ENCODE results near the gene TGFB1. TPM values are rescaled to one million over a fixed set of nuclear protein-coding genes. Genes with fewer than 3 reads are reported as not detected.
"Not testable (repeated sequence)": the region's sequence is repeated elsewhere in the genome, so short reads cannot be mapped to it uniquely, and the experiment has no call there.

Gene TGFB1
- total RNA-seq, 1 experiment from 2014 or later = 59.9 TPM

- no peak for DNase-seq (ENCODE audit: low read depth)
These were observed 49.8 kb downstream of the TGFB1 start for GRCh38 chr19:41303954-41304353.

GRCh38 chr19:41302624-41303351 lies 50.9 kb downstream of the TGFB1 start:
- DNase-seq (ENCODE audit: low read depth) = no peak

- no peak for DNase-seq (ENCODE audit: low read depth)
These were observed 53.2 kb downstream of the TGFB1 start for GRCh38 chr19:41300555-41300954.

DNA sequence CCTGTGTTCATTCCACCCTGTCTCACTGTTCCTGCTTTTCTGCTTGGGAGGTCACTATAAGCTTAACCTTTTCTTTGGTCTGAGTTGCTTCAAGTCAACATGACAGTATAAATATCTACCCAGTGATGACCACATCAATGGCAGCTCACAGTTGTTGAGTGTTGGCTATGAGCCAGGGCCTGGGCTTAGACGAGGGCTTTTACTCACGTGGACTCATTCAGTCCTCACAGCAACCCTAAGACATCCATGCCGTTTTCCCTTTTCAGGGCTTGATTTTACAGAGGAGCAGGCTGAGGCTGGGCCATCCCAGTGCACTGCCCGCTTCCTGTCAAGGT lies 54.0 kb downstream of the TGFB1 start:
- DNase-seq (ENCODE audit: low read depth) = peak; percentile 50

DNA sequence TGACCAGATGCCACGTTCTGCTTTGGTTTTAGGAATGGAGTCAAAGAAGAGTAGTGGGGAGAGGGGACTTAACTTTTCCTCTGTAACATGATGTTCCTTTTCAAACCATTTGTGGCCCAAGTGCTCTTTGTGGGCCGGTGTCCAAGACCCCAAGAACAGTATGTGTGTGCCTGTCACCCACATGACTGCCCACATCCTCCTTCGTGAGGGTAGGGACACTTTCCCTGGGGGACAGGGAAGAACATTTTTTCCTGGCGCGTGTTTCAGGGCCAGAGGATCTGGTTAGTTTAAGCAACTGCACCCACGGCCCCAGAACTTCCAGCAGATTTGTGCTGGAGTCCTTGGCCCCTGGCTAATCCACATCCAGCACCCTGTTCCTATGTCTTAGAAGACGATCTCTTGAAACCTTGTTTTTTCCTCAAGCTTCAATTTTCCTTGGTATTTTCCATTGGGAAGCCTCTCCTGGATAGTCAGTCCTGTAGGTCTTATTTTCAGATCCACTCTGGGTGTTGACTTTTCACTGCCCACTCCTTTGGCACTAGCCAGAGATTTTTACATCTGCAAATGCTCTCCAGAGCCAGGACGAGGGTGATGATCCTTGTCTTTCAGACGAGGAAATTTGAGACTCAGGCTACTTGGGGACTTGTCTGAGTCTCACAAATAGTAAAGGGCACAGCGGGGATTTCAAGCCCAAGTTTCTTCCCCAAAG lies 54.5 kb downstream of the TGFB1 start:
- no peak for DNase-seq (ENCODE audit: low read depth)

DNA sequence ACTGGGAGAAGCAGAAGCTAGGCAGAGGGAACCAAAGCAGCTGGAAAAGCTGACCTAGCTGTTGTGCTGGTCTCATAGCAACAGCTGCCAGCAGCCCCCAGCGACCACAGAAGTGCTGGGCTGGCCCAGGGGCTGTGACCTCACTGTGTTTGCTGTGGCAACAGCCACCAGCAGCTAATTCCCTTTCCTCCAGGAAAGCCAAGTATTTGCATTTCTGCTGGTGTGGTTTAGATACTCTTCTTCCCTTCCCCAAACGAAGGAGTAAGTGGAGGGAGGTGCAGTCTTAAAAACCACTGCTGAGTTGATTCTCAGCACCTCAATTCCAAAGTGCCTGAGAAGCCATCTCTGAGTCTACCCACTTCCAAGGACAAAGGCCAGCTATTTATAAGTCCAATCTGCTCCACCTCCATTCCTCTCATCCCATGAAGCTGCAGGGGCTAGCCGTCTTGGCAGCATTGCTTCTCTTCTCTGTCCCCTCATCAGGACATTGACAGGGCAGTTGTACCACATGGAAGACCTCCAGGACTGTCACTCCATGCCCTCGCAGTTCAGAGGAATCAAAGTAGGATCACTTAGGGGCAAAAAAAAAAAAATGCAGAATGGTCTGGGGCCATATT lies 55.3 kb downstream of the TGFB1 start:
- DNase-seq (ENCODE audit: low read depth) = peak; percentile 62

DNA sequence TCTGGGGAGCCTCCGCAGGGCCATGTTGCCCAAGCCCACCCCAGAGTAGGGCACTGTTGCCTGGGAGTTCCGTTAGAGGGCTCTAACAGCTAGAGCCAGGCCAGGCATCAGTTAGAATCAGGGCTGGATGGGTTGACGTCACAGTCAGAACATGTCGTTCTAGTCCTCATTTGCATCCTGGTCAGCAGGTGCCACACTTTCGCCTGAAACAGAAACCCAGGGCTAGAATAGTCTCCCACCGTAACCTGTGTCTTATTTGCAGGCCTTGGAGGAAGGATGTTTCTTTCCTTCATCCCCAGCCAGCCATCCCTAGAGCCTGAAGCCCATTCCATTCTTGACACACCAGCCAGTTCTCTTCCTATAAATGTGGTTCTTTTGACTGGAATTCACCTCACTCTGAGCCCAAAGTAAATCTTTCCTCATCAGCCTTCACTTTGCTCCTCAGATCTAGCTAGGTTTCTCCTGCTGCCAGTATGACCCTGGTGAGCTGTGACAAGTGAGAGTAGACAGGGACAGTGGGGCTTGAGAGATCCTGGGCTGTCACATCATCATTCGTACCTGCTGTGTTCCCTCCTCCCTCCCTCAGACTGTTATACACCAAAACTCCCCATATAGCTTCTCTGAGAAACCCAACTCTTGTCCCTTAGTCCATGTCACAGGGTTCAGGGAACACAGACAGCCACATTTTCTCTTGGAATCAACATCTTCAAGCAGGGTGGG lies 55.9 kb downstream of the TGFB1 start:
- no peak for DNase-seq (ENCODE audit: low read depth)

- DNase-seq (ENCODE audit: low read depth) = no peak
These were observed 57.3 kb downstream of the TGFB1 start for GRCh38 chr19:41296433-41296871.

- DNase-seq (ENCODE audit: low read depth) = no peak
These were observed 58.2 kb downstream of the TGFB1 start for GRCh38 chr19:41295499-41295898.

- no peak for DNase-seq (ENCODE audit: low read depth)
These were observed 59.3 kb downstream of the TGFB1 start for GRCh38 chr19:41294393-41294792.

DNA sequence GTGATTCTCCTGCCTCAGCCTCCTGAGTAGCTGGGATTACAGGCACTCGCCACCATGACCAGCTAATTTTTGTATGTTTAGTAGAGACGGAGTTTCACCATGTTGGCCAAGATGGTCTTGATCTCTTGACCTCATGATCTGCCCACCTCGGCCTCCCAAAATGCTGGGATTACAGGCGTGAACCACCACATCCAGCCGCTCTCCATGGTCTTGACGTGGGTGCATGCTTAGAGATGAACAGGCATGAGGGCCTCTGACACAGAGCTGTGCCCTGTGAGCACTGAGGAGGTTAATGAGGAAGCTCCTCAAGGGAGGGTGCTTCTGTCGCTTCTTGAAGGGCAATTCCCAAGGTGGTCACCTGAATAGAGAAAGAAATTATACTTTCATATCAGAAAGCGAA lies 63.9 kb downstream of the TGFB1 start:
- not testable (repeated sequence) for DNase-seq (ENCODE audit: low read depth)

DNA sequence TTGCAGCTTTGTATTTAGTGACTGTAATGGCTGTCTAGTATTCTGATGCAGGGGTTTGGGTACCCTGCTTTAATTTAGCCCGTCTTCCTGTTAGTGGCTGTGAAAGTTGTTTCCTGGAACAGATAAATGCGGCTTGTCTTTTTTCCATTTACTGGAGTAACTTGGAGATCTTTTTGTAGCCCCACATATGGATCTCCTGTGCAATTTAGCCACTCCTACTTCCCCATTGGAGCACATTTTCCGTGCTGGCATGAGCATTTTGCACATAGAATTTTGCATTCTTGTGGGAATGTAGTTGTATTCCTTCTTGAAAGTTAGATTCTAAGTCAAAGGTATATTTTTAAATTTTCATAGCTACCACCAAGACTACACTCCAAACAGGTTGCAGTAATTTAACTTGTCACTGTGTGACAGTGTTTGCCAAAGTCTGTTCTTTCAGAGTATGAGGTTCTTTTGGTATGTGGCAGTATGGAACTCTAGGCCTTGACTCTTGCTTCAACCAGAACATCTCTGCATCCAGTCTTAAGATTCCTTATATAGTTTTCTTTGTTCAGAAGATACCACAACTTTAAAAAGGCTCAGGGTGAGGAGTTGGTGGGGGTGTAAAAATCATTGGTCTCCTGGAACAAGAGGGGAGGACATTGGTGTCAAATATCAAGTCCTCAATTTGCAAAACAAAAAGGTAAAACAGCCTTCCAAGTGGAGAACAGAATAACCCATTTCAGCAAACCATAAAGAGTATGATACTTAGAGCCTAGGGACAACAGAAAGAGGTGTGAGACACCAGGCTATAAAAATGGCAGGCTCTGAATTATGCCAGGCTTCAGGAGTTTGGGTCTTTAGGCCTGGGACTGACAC lies 64.8 kb downstream of the TGFB1 start:
- DNase-seq (ENCODE audit: low read depth) = no peak

Small RNA genes within 50 kb of the gene (small RNA-seq; reads per million reads assigned to genes)
- not detected for gene RN7SL34P

Other genes starting within 250 kb of the TGFB1 start
- not detected in 2 replicates for gene CYP2F1, start 239.5 kb downstream of the TGFB1 start, total RNA-seq (2014; rRNA removed; shearing (Covaris generic))
- gene CYP2S1, start 160.7 kb downstream of the TGFB1 start, total RNA-seq (2014; rRNA removed; shearing (Covaris generic)) = 1.4 and 1.7 TPM in 2 replicates
- gene AXL, start 134.7 kb downstream of the TGFB1 start, total RNA-seq (2014; rRNA removed; shearing (Covaris generic)) = 613 and 754 TPM in 2 replicates
- 160 and 187 TPM in 2 replicates for gene HNRNPUL1, start 89.5 kb downstream of the TGFB1 start, total RNA-seq (2014; rRNA removed; shearing (Covaris generic))
- gene CCDC97, start 43.8 kb downstream of the TGFB1 start, total RNA-seq (2014; rRNA removed; shearing (Covaris generic)) = 10.0 and 14.3 TPM in 2 replicates
- 6.1 and 9.4 TPM in 2 replicates for gene B9D2, start 10.2 kb upstream of the TGFB1 start, total RNA-seq (2014; rRNA removed; shearing (Covaris generic))
- gene TMEM91, start 22.6 kb upstream of the TGFB1 start, total RNA-seq (2014; rRNA removed; shearing (Covaris generic)) = 1.2 and 5.3 TPM in 2 replicates
- gene EXOSC5, start 43.4 kb upstream of the TGFB1 start, total RNA-seq (2014; rRNA removed; shearing (Covaris generic)) = 64.9 and 72.5 TPM in 2 replicates
- gene BCKDHA, start 43.9 kb upstream of the TGFB1 start, total RNA-seq (2014; rRNA removed; shearing (Covaris generic)) = 22.7 and 24.2 TPM in 2 replicates
- gene B3GNT8, start 73.5 kb upstream of the TGFB1 start, total RNA-seq (2014; rRNA removed; shearing (Covaris generic)) = not detected in 2 replicates
- gene DMAC2, start 86.0 kb upstream of the TGFB1 start, total RNA-seq (2014; rRNA removed; shearing (Covaris generic)) = 47.1 and 58.0 TPM in 2 replicates
- not detected in 2 replicates for gene ERICH4, start 89.2 kb upstream of the TGFB1 start, total RNA-seq (2014; rRNA removed; shearing (Covaris generic))
- gene CEACAM21, start 222.2 kb upstream of the TGFB1 start, total RNA-seq (2014; rRNA removed; shearing (Covaris generic)) = not detected in 2 replicates